ENCODE measurements around the gene CFAP70. TPM values are rescaled to one million over a fixed set of nuclear protein-coding genes. Genes with fewer than 3 reads are reported as not detected.

The CFAP70 gene
- polyA plus RNA-seq, 4 donors = 2.7 to 24.5 (median 14.5) TPM

- DNase-seq (ENCODE audit: low read depth in 4 of 4, low spot score in 3 of 4) = no peak
Measured at GRCh38 chr10:73219384-73219783, 139.3 kb downstream of the CFAP70 start.

- no peak for DNase-seq (ENCODE audit: low read depth in 4 of 4, low spot score in 3 of 4)
Measured at GRCh38 chr10:73218431-73219191, 140.1 kb downstream of the CFAP70 start.

- DNase-seq (ENCODE audit: low read depth in 4 of 4, low spot score in 3 of 4) = no peak
Measured at GRCh38 chr10:73217628-73218027, 141.0 kb downstream of the CFAP70 start.

- DNase-seq (ENCODE audit: low read depth in 4 of 4, low spot score in 3 of 4) = no peak
Measured at GRCh38 chr10:73215749-73216148, 142.9 kb downstream of the CFAP70 start.

- DNase-seq (ENCODE audit: low read depth in 4 of 4, low spot score in 3 of 4) = no peak
Measured at GRCh38 chr10:73211106-73211811, 147.4 kb downstream of the CFAP70 start.

- no peak for DNase-seq (ENCODE audit: low read depth in 4 of 4, low spot score in 3 of 4)
Measured at GRCh38 chr10:73210395-73211105, 148.1 kb downstream of the CFAP70 start.

GRCh38 chr10:73209705-73210104 lies 149.0 kb downstream of the CFAP70 start:
- DNase-seq (ENCODE audit: low read depth in 4 of 4, low spot score in 3 of 4) = peak in 1 of 4 donors; percentile 2

- DNase-seq (ENCODE audit: low read depth in 4 of 4, low spot score in 3 of 4) = no peak
Measured at GRCh38 chr10:73207883-73208282, 150.8 kb downstream of the CFAP70 start.

- DNase-seq (ENCODE audit: low read depth in 4 of 4, low spot score in 3 of 4) = no peak
Measured at GRCh38 chr10:73206385-73206784, 152.3 kb downstream of the CFAP70 start.

- no peak for DNase-seq (ENCODE audit: low read depth in 4 of 4, low spot score in 3 of 4)
Measured at GRCh38 chr10:73205890-73206289, 152.8 kb downstream of the CFAP70 start.

GRCh38 chr10:73205081-73205480 lies 153.6 kb downstream of the CFAP70 start:
- no peak for DNase-seq (ENCODE audit: low read depth in 4 of 4, low spot score in 3 of 4)

Other genes starting within 250 kb of the CFAP70 start
- gene NUDT13, start 248.4 kb downstream of the CFAP70 start, polyA plus RNA-seq (ENCODE audit: insufficient read length in 4 of 4) = 1 to 10 TPM; 2.9 to 9.4 (median 5.9) TPM
- gene ECD, start 190.9 kb downstream of the CFAP70 start, polyA plus RNA-seq (ENCODE audit: insufficient read length in 4 of 4) = 10 to 100 TPM; 34.9 to 44.0 (median 39.1) TPM
- 10 to 100 TPM; 41.6 to 52.5 (median 43.1) TPM for gene FAM149B1, start 190.7 kb downstream of the CFAP70 start, polyA plus RNA-seq (ENCODE audit: insufficient read length in 4 of 4)
- 10 to 100 TPM; 28.1 to 38.8 (median 33.0) TPM for gene DNAJC9, start 111.6 kb downstream of the CFAP70 start, polyA plus RNA-seq (ENCODE audit: insufficient read length in 4 of 4)
- gene MRPS16, start 106.2 kb downstream of the CFAP70 start, polyA plus RNA-seq (ENCODE audit: insufficient read length in 4 of 4) = 10 to 100 TPM; 60.8 to 93.7 (median 76.2) TPM
- 100 to 1,000 TPM in 1 of 4 donors, 10 to 100 TPM in 3; 82.4 to 101 (median 91.3) TPM for gene ANXA7, start 55.2 kb upstream of the CFAP70 start, polyA plus RNA-seq (ENCODE audit: insufficient read length in 4 of 4)
- gene MSS51, start 74.7 kb upstream of the CFAP70 start, polyA plus RNA-seq (ENCODE audit: insufficient read length in 4 of 4) = 1 to 10 TPM; 1.5 to 5.0 (median 1.9) TPM
- gene PPP3CB, start 137.2 kb upstream of the CFAP70 start, polyA plus RNA-seq (ENCODE audit: insufficient read length in 4 of 4) = 10 to 100 TPM; 70.6 to 87.0 (median 71.7) TPM
- 10 to 100 TPM; 16.7 to 40.2 (median 33.9) TPM for gene USP54, start 232.5 kb upstream of the CFAP70 start, polyA plus RNA-seq (ENCODE audit: insufficient read length in 4 of 4)